SKM-1 (cell line): ENCODE results near the gene ZNRF3.
"Not testable (repeated sequence)": the region's sequence is repeated elsewhere in the genome, so short reads cannot be mapped to it uniquely, and the experiment has no call there.

Experiments
- DNase-seq: peaks from one replicate; lab custom pipeline; 2025; ENCODE audit not compliant: unreplicated experiment; lab: John Stamatoyannopoulos, UW

ZNRF3 gene

GRCh38 chr22:28883917-28884746 is 760 bp downstream of the ZNRF3 start:
- DNase-seq = no peak

GRCh38 chr22:28884747-28885350 is 1.5 kb downstream of the ZNRF3 start:
- no peak for DNase-seq

GRCh38 chr22:28885939-28886338 is 2.6 kb downstream of the ZNRF3 start:
- no peak for DNase-seq

GRCh38 chr22:28886679-28887078 is 3.3 kb downstream of the ZNRF3 start:
- DNase-seq = not testable (repeated sequence)

GRCh38 chr22:28887725-28888459 is 4.5 kb downstream of the ZNRF3 start:
- DNase-seq = no peak

GRCh38 chr22:28889478-28890024 is 6.2 kb downstream of the ZNRF3 start:
- no peak for DNase-seq

- no peak for DNase-seq
These were observed 7.9 kb downstream of the ZNRF3 start for GRCh38 chr22:28891156-28891733.

GRCh38 chr22:28892175-28892731 is 8.9 kb downstream of the ZNRF3 start:
- DNase-seq = no peak

- no peak for DNase-seq
These were observed 10.4 kb downstream of the ZNRF3 start for GRCh38 chr22:28893810-28894209.

- DNase-seq = peak; percentile 49
These were observed 11.0 kb downstream of the ZNRF3 start for GRCh38 chr22:28894334-28894733.

- DNase-seq = no peak
These were observed 11.4 kb downstream of the ZNRF3 start for GRCh38 chr22:28894807-28895206.

- peak; percentile 81 for DNase-seq
These were observed 13.2 kb downstream of the ZNRF3 start for GRCh38 chr22:28896611-28897010.

- no peak for DNase-seq
These were observed 14.9 kb downstream of the ZNRF3 start for GRCh38 chr22:28898233-28898629.

GRCh38 chr22:28899199-28899853 is 16.0 kb downstream of the ZNRF3 start:
- no peak for DNase-seq

- DNase-seq = no peak
These were observed 17.1 kb downstream of the ZNRF3 start for GRCh38 chr22:28900379-28900925.

- DNase-seq = no peak
These were observed 19.1 kb downstream of the ZNRF3 start for GRCh38 chr22:28902490-28902889.

GRCh38 chr22:28903080-28903479 is 19.7 kb downstream of the ZNRF3 start:
- DNase-seq = no peak

- DNase-seq = no peak
These were observed 20.4 kb downstream of the ZNRF3 start for GRCh38 chr22:28903729-28904128.

GRCh38 chr22:28904211-28904896 is 21.0 kb downstream of the ZNRF3 start:
- DNase-seq = no peak
